Activated naive CD4-positive, alpha-beta T cell (primary cell): ENCODE data around the gene KSR2.
"Not testable (repeated sequence)": the region's sequence is repeated elsewhere in the genome, so short reads cannot be mapped to it uniquely, and the experiment has no call there.

Source experiments
- DNase-seq, 4 experiments: peaks; one replicate each; lab custom pipeline; 2025; lab: John Stamatoyannopoulos, UW

Gene KSR2

GRCh38 chr12:117821480-117822175 is 147.2 kb downstream of the KSR2 start:
- DNase-seq, result no peak

- no peak for DNase-seq
Measured at GRCh38 chr12:117820216-117820907, 148.4 kb downstream of the KSR2 start.

- DNase-seq, result no peak
Measured at GRCh38 chr12:117819160-117819559, 149.6 kb downstream of the KSR2 start.

DNA sequence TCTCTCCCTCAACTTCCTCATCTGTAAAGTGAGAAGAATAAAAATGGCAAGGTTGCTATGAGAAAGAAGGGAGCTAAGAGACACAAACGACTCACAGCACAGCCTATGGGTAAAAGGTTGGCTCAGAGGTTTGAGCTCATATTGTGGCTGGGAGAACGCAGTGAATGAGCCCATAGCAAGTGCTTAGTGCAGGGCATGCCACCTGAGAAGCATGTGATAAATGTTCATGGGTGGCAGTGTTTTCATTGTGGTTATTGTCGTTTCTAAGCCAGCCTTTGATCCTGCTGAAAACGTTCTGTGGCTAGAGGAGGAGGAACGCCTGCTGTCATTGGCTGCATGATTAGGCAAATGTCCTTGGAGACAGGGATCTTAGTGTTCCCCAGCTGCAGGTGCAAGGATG is 150.4 kb downstream of the KSR2 start:
- no peak for DNase-seq

- DNase-seq, result no peak
Measured at GRCh38 chr12:117809509-117809908, 159.3 kb downstream of the KSR2 start.

GRCh38 chr12:117807946-117808345 is 160.8 kb downstream of the KSR2 start:
- no peak for DNase-seq

- no peak for DNase-seq
Measured at GRCh38 chr12:117807355-117807754, 161.4 kb downstream of the KSR2 start.

DNA sequence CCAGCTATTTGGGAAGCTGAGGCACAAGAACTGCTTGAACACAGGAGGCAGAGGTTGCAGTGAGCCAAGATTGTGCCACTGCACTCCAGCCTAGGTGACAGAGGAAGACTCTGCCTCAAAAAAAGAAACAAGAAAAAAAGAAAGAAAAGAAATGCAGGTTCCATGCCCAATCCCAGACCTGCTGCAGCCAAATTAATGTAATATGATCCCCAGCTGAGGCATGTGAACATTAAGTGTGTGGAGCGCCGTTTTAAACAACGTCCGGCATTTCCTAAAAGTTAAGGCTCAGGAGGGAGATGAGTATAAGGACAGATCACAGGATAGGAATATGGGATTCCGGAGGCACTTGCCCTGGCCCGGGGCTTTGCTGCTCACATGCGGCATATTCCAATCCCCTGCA is 162.9 kb downstream of the KSR2 start:
- DNase-seq, result no peak

DNA sequence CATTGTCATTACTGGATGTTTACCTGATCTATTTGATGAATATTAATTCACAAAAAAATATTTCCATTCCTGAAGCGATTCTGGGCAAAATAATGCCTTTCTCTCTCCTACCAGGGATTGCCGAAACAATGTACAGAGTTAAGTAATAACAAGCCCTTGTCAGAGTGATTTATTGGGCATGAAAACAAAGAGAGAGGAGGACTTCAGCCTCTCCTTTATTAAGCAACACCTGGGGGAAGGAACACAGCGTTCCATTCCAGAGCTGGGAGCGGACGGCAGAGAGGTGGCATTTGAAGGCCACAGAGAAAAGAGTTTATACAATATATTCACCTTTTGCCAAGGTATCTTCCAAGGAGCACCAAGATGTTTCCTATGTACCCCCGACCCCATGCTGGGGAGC is 165.8 kb downstream of the KSR2 start:
- no peak for DNase-seq

GRCh38 chr12:117800711-117801110 is 168.1 kb downstream of the KSR2 start:
- not testable (repeated sequence) for DNase-seq

GRCh38 chr12:117797202-117797601 is 171.6 kb downstream of the KSR2 start:
- DNase-seq, result no peak

GRCh38 chr12:117792877-117793424 is 175.8 kb downstream of the KSR2 start:
- no peak for DNase-seq

DNA sequence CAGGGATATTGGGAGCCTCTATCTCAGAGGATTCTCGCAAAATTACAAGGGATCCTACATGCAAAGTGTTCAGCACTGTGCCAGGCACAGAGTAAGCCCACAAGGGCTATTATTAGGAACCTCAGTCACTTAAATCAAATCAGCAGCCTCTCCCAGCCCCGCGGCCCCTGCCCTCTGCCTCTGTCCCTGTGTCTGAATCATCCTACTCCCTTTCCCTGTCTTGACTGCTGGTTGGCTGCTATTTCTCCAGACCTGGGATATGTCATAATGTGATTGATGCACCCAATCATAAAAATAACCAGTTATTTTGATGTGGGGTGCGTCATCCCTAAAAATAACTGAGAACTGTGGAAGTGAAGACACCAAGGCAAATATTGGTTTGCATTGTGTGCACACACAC is 176.3 kb downstream of the KSR2 start:
- no peak for DNase-seq

GRCh38 chr12:117790948-117791347 is 177.8 kb downstream of the KSR2 start:
- no peak for DNase-seq

- no peak for DNase-seq
Measured at GRCh38 chr12:117790198-117790597, 178.6 kb downstream of the KSR2 start.

- DNase-seq, result no peak
Measured at GRCh38 chr12:117789195-117789912, 179.4 kb downstream of the KSR2 start.

DNA sequence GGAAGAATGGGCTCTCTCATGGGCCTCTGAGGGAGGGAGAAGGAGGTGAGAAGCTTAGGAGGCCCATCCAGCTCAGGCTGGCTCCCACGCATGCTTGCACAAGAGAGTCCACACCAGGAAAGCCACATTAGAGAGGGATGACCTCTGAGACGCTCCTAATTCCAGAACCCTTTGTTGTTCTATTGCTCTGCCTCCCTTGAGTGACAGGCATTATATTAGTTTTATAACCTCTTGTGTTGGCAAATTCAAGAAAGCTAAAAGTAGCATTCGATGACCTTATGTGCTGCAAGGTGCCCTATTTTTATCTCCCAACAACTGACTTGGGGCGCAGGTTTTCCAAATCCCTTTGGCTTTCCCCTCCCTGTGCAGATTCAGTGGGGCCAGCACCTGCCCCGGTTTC is 190.1 kb downstream of the KSR2 start:
- no peak for DNase-seq

GRCh38 chr12:117774941-117775775 is 193.6 kb downstream of the KSR2 start:
- no peak for DNase-seq

- DNase-seq, result no peak
Measured at GRCh38 chr12:117768860-117769259, 199.9 kb downstream of the KSR2 start.

DNA sequence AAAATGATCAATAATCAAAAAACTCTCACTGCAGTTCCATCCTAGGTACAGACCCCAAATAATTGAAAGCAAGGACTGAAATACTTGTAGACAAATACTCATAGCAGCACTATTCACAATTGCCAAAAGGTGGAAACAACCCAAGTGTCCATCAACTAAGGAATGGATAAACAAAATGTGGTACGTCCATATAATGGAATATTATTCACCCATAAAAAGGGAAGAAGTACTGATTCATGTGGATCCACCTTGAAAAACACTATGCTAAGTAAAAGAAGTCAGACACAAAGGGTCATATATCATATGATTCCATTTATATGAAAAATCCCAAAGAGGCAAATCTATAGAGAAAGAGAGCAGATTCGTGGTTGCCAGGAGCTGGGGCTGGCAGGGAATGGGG is 202.8 kb downstream of the KSR2 start:
- DNase-seq, result no peak

GRCh38 chr12:117762143-117762542 is 206.6 kb downstream of the KSR2 start:
- DNase-seq, result no peak

GRCh38 chr12:117761528-117762100 is 207.2 kb downstream of the KSR2 start:
- no peak for DNase-seq
